HepG2 (cell line): ENCODE measurements around the gene GBE1. TPM values are rescaled to one million over a fixed set of nuclear protein-coding genes. Genes with fewer than 3 reads are reported as not detected.

Experiments
- MAFF ChIP-seq: IDR thresholded peaks from 2 replicates; pipeline ENCODE4 v1.6.1; 2011; ENCODE audit warnings: low read depth, low read length, improper control_type of control experiment
- PAX8 ChIP-seq: sonication (generic); formaldehyde crosslinking; IDR thresholded peaks from 2 replicates; pipeline ENCODE4 v1.8.0; 2022; ENCODE audit warnings: mild to moderate bottlenecking, missing genetic modification reagents, borderline replicate concordance
- SALL1 ChIP-seq: sonication (generic); formaldehyde crosslinking; IDR thresholded peaks from 2 replicates; pipeline ENCODE4 v1.8.0; 2022; ENCODE audit warnings: mild to moderate bottlenecking, missing genetic modification reagents
- SALL2 ChIP-seq: sonication (generic); formaldehyde crosslinking; IDR thresholded peaks from 2 replicates; pipeline ENCODE4 v1.8.1; 2023; ENCODE audit warnings: mild to moderate bottlenecking, missing genetic modification reagents, inconsistent platforms
- SRSF4 ChIP-seq: fragments of 200-400 bp; formaldehyde crosslinking; IDR thresholded peaks from one replicate; pipeline ENCODE4 v1.6.1; 2018; ENCODE audit warnings: mild to moderate bottlenecking, low read depth, low read length, moderate library complexity; ENCODE audit not compliant: poor library complexity, severe bottlenecking
- TCF7 ChIP-seq: sonication (generic); IDR thresholded peaks from 2 replicates; pipeline ENCODE4 v1.6.1; 2016; ENCODE audit warnings: antibody characterized with exemption, low read depth
- TERF1 ChIP-seq: sonication (generic); formaldehyde crosslinking; IDR thresholded peaks from 2 replicates; pipeline ENCODE4 v1.8.0; 2022; ENCODE audit warnings: mild to moderate bottlenecking, missing genetic modification reagents, moderate library complexity
- ZMYM4 ChIP-seq: sonication (generic); formaldehyde crosslinking; IDR thresholded peaks from 2 replicates; pipeline ENCODE4 v1.8.1; 2023; ENCODE audit warnings: mild to moderate bottlenecking, missing genetic modification reagents
- ZNF768 ChIP-seq: sonication (generic); formaldehyde crosslinking; IDR thresholded peaks from 2 replicates; pipeline ENCODE4 v1.4.0; 2020; ENCODE audit warnings: missing genetic modification reagents
- ZNF780A ChIP-seq: sonication (generic); formaldehyde crosslinking; IDR thresholded peaks from 2 replicates; pipeline ENCODE4 v1.8.0; 2022; ENCODE audit warnings: mild to moderate bottlenecking, missing genetic modification reagents, moderate library complexity
- polyA plus RNA-seq, 8 experiments: library from polyadenylated mRNA; depleted of rRNA in 3 of 8; stranded (reverse) in 7 of 8; unstranded in 1 of 8; fragments of >200 nt; fragmentation: Illumina TruSeq in 4 of 8; extraction: Trizol in 4 of 8; gene quantifications; 2 replicates each; pipeline versions ENCODE4 v1.2.1 to v1.2.3, GENCODE V29; 2011 to 2016; ENCODE audit warnings: low read depth in 4 of 8, missing spikeins in 1 of 8, mixed read lengths in 1 of 8; ENCODE audit not compliant: insufficient read depth in 1 of 8
- total RNA-seq, 5 experiments: library from RNA; depleted of rRNA; stranded (reverse); fragments of >200 nt; fragmentation: Illumina TruSeq; extraction: Trizol; gene quantifications; 2 replicates each; pipeline ENCODE4 v1.2.3, GENCODE V29; 2016; ENCODE audit warnings: low read depth in 1 of 5
- TF ChIP-seq, protein P1 (sequence below): sonication (generic); formaldehyde crosslinking; IDR thresholded peaks from 2 replicates; pipeline ENCODE4 v1.8.0; 2022; ENCODE audit warnings: missing genetic modification reagents, mild to moderate bottlenecking, moderate library complexity, borderline replicate concordance
- TF ChIP-seq, protein P2 (sequence below): sonication (generic); formaldehyde crosslinking; IDR thresholded peaks from 2 replicates; pipeline ENCODE4 v1.4.0; 2020; ENCODE audit warnings: missing genetic modification reagents
- TF ChIP-seq, protein P3 (sequence below): IDR thresholded peaks from 2 replicates; pipeline ENCODE4 v1.6.1; 2012; ENCODE audit warnings: low read depth, low read length, improper control_type of control experiment

Gene GBE1
- total and polyA plus RNA-seq, 2 of the 13 experiments (the other 11 are each of a cell fraction or from before 2014, with no cell fraction given), result 22.9 to 36.1 TPM

DNA sequence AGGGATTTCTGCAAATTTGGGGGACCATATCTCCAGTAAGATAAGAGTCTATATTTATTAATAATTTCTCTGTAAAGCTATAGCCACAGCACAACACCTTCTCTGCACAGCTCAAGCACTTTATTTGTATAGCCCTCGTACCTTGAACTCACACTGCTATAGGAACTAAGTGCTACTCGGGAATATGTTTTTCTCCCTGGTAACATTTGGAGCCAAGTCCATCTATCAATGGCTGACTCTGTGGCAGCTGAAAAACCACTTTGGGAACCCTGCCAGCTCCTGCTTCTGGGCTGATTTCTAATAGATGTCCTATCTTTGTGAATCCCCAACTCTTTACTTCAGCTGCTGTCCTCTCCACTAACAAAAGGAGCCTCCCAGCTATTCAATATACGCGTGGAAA, 298.5 kb downstream of the GBE1 start (continued):
- TF ChIP-seq, protein P1, sequence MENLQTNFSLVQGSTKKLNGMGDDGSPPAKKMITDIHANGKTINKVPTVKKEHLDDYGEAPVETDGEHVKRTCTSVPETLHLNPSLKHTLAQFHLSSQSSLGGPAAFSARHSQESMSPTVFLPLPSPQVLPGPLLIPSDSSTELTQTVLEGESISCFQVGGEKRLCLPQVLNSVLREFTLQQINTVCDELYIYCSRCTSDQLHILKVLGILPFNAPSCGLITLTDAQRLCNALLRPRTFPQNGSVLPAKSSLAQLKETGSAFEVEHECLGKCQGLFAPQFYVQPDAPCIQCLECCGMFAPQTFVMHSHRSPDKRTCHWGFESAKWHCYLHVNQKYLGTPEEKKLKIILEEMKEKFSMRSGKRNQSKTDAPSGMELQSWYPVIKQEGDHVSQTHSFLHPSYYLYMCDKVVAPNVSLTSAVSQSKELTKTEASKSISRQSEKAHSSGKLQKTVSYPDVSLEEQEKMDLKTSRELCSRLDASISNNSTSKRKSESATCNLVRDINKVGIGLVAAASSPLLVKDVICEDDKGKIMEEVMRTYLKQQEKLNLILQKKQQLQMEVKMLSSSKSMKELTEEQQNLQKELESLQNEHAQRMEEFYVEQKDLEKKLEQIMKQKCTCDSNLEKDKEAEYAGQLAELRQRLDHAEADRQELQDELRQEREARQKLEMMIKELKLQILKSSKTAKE, result no peak
- TF ChIP-seq SALL1 (CRISPR knock-in tag), result peak; percentile 49; the same call in 1 of the 2 replicates
- TF ChIP-seq PAX8 (CRISPR knock-in tag), result no peak
- TF ChIP-seq TERF1 (CRISPR knock-in tag), result no peak
- no peak for TF ChIP-seq MAFF
- TF ChIP-seq ZNF768, result no peak
- no peak for TF ChIP-seq TCF7
- TF ChIP-seq, protein P2, sequence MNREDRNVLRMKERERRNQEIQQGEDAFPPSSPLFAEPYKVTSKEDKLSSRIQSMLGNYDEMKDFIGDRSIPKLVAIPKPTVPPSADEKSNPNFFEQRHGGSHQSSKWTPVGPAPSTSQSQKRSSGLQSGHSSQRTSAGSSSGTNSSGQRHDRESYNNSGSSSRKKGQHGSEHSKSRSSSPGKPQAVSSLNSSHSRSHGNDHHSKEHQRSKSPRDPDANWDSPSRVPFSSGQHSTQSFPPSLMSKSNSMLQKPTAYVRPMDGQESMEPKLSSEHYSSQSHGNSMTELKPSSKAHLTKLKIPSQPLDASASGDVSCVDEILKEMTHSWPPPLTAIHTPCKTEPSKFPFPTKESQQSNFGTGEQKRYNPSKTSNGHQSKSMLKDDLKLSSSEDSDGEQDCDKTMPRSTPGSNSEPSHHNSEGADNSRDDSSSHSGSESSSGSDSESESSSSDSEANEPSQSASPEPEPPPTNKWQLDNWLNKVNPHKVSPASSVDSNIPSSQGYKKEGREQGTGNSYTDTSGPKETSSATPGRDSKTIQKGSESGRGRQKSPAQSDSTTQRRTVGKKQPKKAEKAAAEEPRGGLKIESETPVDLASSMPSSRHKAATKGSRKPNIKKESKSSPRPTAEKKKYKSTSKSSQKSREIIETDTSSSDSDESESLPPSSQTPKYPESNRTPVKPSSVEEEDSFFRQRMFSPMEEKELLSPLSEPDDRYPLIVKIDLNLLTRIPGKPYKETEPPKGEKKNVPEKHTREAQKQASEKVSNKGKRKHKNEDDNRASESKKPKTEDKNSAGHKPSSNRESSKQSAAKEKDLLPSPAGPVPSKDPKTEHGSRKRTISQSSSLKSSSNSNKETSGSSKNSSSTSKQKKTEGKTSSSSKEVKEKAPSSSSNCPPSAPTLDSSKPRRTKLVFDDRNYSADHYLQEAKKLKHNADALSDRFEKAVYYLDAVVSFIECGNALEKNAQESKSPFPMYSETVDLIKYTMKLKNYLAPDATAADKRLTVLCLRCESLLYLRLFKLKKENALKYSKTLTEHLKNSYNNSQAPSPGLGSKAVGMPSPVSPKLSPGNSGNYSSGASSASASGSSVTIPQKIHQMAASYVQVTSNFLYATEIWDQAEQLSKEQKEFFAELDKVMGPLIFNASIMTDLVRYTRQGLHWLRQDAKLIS, result no peak
- TF ChIP-seq, protein P3, sequence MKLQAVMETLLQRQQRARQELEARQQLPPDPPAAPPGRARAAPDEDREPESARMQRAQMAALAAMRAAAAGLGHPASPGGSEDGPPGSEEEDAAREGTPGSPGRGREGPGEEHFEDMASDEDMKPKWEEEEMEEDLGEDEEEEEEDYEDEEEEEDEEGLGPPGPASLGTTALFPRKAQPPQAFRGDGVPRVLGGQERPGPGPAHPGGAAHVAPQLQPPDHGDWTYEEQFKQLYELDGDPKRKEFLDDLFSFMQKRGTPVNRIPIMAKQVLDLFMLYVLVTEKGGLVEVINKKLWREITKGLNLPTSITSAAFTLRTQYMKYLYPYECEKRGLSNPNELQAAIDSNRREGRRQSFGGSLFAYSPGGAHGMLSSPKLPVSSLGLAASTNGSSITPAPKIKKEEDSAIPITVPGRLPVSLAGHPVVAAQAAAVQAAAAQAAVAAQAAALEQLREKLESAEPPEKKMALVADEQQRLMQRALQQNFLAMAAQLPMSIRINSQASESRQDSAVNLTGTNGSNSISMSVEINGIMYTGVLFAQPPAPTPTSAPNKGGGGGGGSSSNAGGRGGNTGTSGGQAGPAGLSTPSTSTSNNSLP, result peak; percentile 48; the same call in 1 of the 2 replicates
- TF ChIP-seq SALL2 (CRISPR knock-in tag), result no peak
- no peak for TF ChIP-seq ZNF780A
- TF ChIP-seq ZMYM4 (CRISPR knock-in tag), result 0 out of 2 replicates have a peak, but pooled peaks have one; percentile 26
- no peak for TF ChIP-seq SRSF4
